GM12878 (cell line): ENCODE data around the gene DNAJC5. TPM values are rescaled to one million over a fixed set of nuclear protein-coding genes. Genes with fewer than 3 reads are reported as not detected.

Experiments used
- ATAC-seq: fragments of 200-7000 bp; cut with Tn5 transposase; 3 replicates; pipeline ENCODE4 v1.9.1; 2020; ENCODE audit warnings: mild to moderate bottlenecking, moderate library complexity
- BruUV-seq: library from RNA; stranded (reverse); fragments of 400-500 nt; replicated peaks from 2 replicates; lab custom pipeline; 2021; lab: Mats Ljungman, UMichigan
- CTCF ChIA-PET: fragments of 300-600 bp; sonication (Branson Sonifier 250); formaldehyde crosslinking; extraction: SDS; loops from one replicate; lab custom pipeline; 2021; ENCODE audit warnings: inconsistent platforms; lab: Yijun Ruan, JAX
- POLR2A ChIA-PET: fragments of 350-600 bp; formaldehyde crosslinking; extraction: SDS; loops from one replicate; lab custom pipeline; 2021; ENCODE audit warnings: inconsistent platforms; lab: Charles Lee
- RAD21 ChIA-PET: fragments of 300-600 bp; sonication (Branson Sonifier 250); formaldehyde crosslinking; loops from one replicate; lab custom pipeline; 2023; ENCODE audit warnings: antibody characterized with exemption; ENCODE audit not compliant: unreplicated experiment; lab: Charles Lee
- SMC1A ChIA-PET: fragments of 300-600 bp; sonication (Branson Sonifier 250); formaldehyde crosslinking; loops from one replicate; lab custom pipeline; 2023; ENCODE audit not compliant: unreplicated experiment, uncharacterized antibody; lab: Charles Lee
- DNase-seq: peaks from one replicate; pipeline ENCODE4 v3.0.0-alpha.2; 2011; ENCODE audit warnings: low read depth, low spot score
- FAIRE-seq: peaks from 3 replicates; lab custom pipeline; 2011; peaks lifted over from hg19 to GRCh38; lab: Jason Lieb, UNC
- H2AFZ ChIP-seq: 2 replicates; pipeline ENCODE4 v1.6.0; 2011; ENCODE audit warnings: low read depth, low read length, control low read depth; ENCODE audit not compliant: control insufficient read depth
- H3K27ac ChIP-seq: 2 replicates; pipeline ENCODE4 v1.5.1; 2011; ENCODE audit warnings: control low read depth; ENCODE audit not compliant: control insufficient read depth, insufficient read depth
- H3K27me3 ChIP-seq, 2 experiments: replicated peaks in 1 of 2; 2 replicates each; pipeline versions ENCODE4 v1.6.0 to v1.6.1; 2011; ENCODE audit warnings: low read length in 1 of 2; ENCODE audit not compliant: control insufficient read depth in 2 of 2, insufficient read depth in 2 of 2
- H3K36me3 ChIP-seq, 2 experiments: 2 replicates each; pipeline ENCODE4 v1.5.1; 2011; ENCODE audit warnings: low read length in 1 of 2; ENCODE audit not compliant: control insufficient read depth in 2 of 2, insufficient read depth in 2 of 2
- H3K4me1 ChIP-seq: 2 replicates; pipeline ENCODE4 v1.6.1; 2011; ENCODE audit warnings: mild to moderate bottlenecking, low read length, moderate library complexity, mixed read lengths; ENCODE audit not compliant: control insufficient read depth, insufficient read depth
- H3K4me2 ChIP-seq: 2 replicates; pipeline ENCODE4 v1.6.0; 2011; ENCODE audit warnings: control low read depth; ENCODE audit not compliant: control insufficient read depth, insufficient read depth
- H3K4me3 ChIP-seq: fragments of 200-600 bp; sonication (generic); 2 replicates; pipeline ENCODE4 v1.5.1; 2016
- H3K79me2 ChIP-seq: 2 replicates; pipeline ENCODE4 v1.6.0; 2011; ENCODE audit warnings: low read length; ENCODE audit not compliant: control insufficient read depth, insufficient read depth
- H3K9ac ChIP-seq: 2 replicates; pipeline ENCODE4 v1.8.0; 2011; ENCODE audit warnings: low read length, control low read depth, mixed read lengths; ENCODE audit not compliant: control insufficient read depth, insufficient read depth
- H3K9me3 ChIP-seq: replicated peaks from 3 replicates; pipeline ENCODE4 v1.5.1; 2011; ENCODE audit warnings: mild to moderate bottlenecking, low read length; ENCODE audit not compliant: control insufficient read depth, insufficient read depth
- H4K20me1 ChIP-seq: 2 replicates; pipeline ENCODE4 v1.6.0; 2011; ENCODE audit not compliant: control insufficient read depth, insufficient read depth
- ATF7 ChIP-seq: fragments of 450-650 bp; IDR thresholded peaks from 2 replicates; pipeline ENCODE4 v1.6.1; 2016; ENCODE audit warnings: low read depth, mild to moderate bottlenecking
- CREB1 ChIP-seq: IDR thresholded peaks from 2 replicates; pipeline ENCODE4 v1.6.1; 2012; ENCODE audit warnings: low read depth, mild to moderate bottlenecking, inconsistent platforms
- ESRRA ChIP-seq: IDR thresholded peaks from 2 replicates; pipeline ENCODE4 v1.6.1; 2012; ENCODE audit warnings: mild to moderate bottlenecking, low read length, improper control_type of control experiment
- KDM1A ChIP-seq: fragments of 200-600 bp; sonication (generic); IDR thresholded peaks from 2 replicates; pipeline ENCODE4 v1.6.1; 2016; ENCODE audit warnings: borderline replicate concordance
- SMC3 ChIP-seq: IDR thresholded peaks from 2 replicates; pipeline ENCODE4 v1.6.1; 2011; ENCODE audit warnings: low read length, improper control_type of control experiment, borderline replicate concordance
- ZNF207 ChIP-seq: fragments of 450-650 bp; IDR thresholded peaks from 2 replicates; pipeline ENCODE4 v1.6.1; 2014; ENCODE audit warnings: antibody characterized with exemption, mild to moderate bottlenecking, borderline replicate concordance
- WGBS: methylation state at CpG from one replicate; pipeline ENCODE4 v1.1.6; 2016; ENCODE audit warnings: low lambda C conversion rate; ENCODE audit not compliant: insufficient replicate concordance, insufficient coverage; ENCODE audit errors: missing lambda C conversion rate; 5-methylcytosine and 5-hydroxymethylcytosine counted together
- in situ Hi-C: fragments of 300-500 bp; cut with MboI; formaldehyde crosslinking; loops from 9 replicates; pipeline ENCODE4 v1.14.3; 2018; ENCODE audit warnings: mixed read lengths
- intact Hi-C: fragments of 100-400 bp; cut with micrococcal nuclease; formaldehyde crosslinking; loops from one replicate; pipeline ENCODE4 v1.14.2; 2022; ENCODE audit not compliant: unreplicated experiment
- polyA plus RNA-seq, 11 experiments: library from polyadenylated mRNA; depleted of rRNA in 4 of 11; unstranded in 6 of 11; stranded (reverse) in 5 of 11; fragments of >200 nt; fragmentation: Nextera tagmentation in 4 of 11; fragmentation: Illumina TruSeq in 1 of 11; extraction: Ambion mirVana in 4 of 11; extraction: Trizol in 1 of 11; gene quantifications; 1 replicate in 1 of 11; 2 replicates in 10 of 11; pipeline versions ENCODE4 v1.2.1 to v1.2.3, GENCODE V29; 2011 to 2016; ENCODE audit warnings: inconsistent platforms in 2 of 11, missing spikeins in 2 of 11, low read depth in 1 of 11
- total RNA-seq, 4 experiments: library from RNA; depleted of rRNA in 3 of 4; stranded (reverse); fragments of >200 nt in 3 of 4; fragmentation: Illumina TruSeq in 1 of 4; extraction: Trizol in 1 of 4; gene quantifications; 2 replicates each; pipeline versions ENCODE4 v1.2.1 to v1.2.3, GENCODE V29; 2013 to 2021
- TF ChIP-seq, protein P1 (sequence below): fragments of 450-650 bp; IDR thresholded peaks from 2 replicates; pipeline ENCODE4 v1.6.1; 2018; ENCODE audit warnings: mild to moderate bottlenecking, low read depth, moderate library complexity; ENCODE audit not compliant: partially characterized antibody
- TF ChIP-seq, protein P2 (sequence below): fragments of 150-350 bp; IDR thresholded peaks from 2 replicates; pipeline ENCODE4 v1.6.1; 2016; ENCODE audit warnings: low read depth, low read length

The DNAJC5 gene
- total and polyA plus RNA-seq, 10 of the 15 experiments (the other 5 are each of a cell fraction or from before 2014, with no cell fraction given) = 0.69 to 36.8 (median 17.0) TPM

DNA sequence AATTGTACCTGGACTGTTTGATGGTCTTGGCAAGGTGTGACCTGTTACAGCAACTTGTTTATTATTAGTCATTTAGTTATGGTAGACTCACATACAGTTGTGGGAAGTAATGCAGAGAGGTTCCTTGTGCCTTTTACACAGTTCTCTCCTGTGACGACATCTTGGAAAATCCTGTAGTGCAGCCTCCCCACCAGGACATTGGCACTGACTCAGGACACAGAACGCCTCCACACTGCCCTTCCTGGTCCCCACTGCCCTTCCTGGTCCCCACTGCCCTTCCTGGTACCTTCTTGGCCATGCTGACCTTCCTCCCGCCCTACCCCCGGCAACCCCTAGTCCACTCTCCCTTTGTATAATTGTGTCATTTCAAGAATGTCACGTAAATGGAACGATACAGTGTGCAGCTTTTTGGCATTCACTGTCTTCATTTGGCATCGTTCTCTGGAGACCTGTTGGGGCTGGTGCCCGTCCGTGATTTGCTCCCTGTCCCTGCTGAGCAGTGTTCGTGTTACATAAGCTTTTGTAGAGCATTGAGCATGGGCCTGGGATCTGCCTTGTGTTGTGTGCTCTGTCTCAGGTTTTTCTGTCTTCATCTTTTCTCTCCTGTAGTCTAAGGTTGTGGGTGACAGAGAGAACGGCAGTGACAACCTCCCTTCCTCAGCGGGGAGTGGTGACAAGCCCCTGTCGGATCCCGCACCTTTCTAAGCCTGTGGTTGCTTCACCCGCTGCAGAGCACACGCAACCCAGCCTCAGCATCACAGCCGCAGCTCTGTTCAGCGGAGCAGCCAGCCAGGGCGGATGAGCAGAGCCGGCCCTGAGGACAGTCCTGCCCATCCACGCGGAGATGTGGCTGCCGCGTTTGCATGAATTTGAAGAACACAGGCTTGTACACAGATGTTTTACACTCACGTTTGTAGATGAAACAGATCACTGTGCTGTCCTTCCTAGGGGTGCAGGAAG is 5.4 kb upstream of the DNAJC5 start:
- ATAC-seq = no peak
- no peak overlapping the region for H2AFZ ChIP-seq
- TF ChIP-seq ZNF207 = no peak
- intact Hi-C loops (no loop called here), in situ Hi-C loops (no loop called here)
- H3K27ac ChIP-seq = no peak overlapping the region
- 0 out of 2 replicates have a peak, but pooled peaks cover 1% of the 10 kb centered on the region for H3K4me1 ChIP-seq
- no peak overlapping the region for H3K4me2 ChIP-seq
- CTCF ChIA-PET = no interaction called here
- POLR2A ChIA-PET = no interaction called here
- no peaks in the 10 kb centered on the region for H3K27me3 ChIP-seq
- 96% methylated on average over 25 of the region's 25 CpGs for WGBS
- H4K20me1 ChIP-seq = 0 out of 2 replicates have a peak, but pooled peaks cover 2% of the 10 kb centered on the region
- peaks cover 12 to 20% of the 10 kb centered on the region in 2 experiments for H3K36me3 ChIP-seq
- BruUV-seq = no TSS peak
- RAD21 ChIA-PET = no interaction called here
- no peak for DNase-seq
- no peak overlapping the region for H3K9ac ChIP-seq
- FAIRE-seq = no peak
- no peak overlapping the region for H3K4me3 ChIP-seq
- no peaks in the 10 kb centered on the region for H3K9me3 ChIP-seq
- H3K79me2 ChIP-seq = 0 out of 2 replicates have a peak, but pooled peaks cover under 1% of the 10 kb centered on the region
- SMC1A ChIA-PET = no interaction called here

DNA sequence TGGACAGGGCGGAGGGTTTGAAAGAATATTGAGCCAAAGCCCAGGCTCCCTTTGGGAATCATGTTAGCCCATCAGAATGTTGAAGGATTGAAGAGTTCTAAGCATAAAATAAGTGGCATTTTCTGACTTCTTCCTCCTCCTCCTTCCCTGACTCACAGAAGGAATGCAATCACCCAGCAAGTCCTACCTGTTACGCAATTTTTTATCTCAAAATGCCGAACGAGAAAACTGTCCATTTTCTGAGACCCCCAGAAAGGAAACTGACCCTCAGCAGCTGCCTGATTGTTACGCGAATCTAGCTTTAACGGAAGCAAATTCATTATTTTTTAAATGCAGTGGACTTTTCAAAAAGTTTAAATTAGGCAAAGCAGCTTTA is 4.7 kb upstream of the DNAJC5 start:
- H3K79me2 ChIP-seq = peaks cover 2% of the 10 kb centered on the region; the same call in 1 of the 2 replicates
- 0 out of 2 replicates have a peak, but pooled peaks cover 2% of the 10 kb centered on the region for H4K20me1 ChIP-seq
- no peak overlapping the region for H3K4me3 ChIP-seq
- no peak overlapping the region for H3K27ac ChIP-seq
- no peaks in the 10 kb centered on the region for H3K27me3 ChIP-seq
- 97% methylated on average over 7 of the region's 7 CpGs for WGBS
- ChIA-PET POLR2A (no interaction called here), CTCF (no interaction called here), RAD21 (no interaction called here), SMC1A (no interaction called here)
- no peak overlapping the region for H3K4me2 ChIP-seq
- BruUV-seq = no TSS peak
- H2AFZ ChIP-seq = no peak overlapping the region
- ATAC-seq (no peak), FAIRE-seq (no peak), DNase-seq (no peak)
- H3K4me1 ChIP-seq = no peaks in the 10 kb centered on the region
- intact Hi-C loops (no loop called here), in situ Hi-C loops (no loop called here)
- no peak overlapping the region for H3K9ac ChIP-seq
- peaks cover 12 to 17% of the 10 kb centered on the region in 2 experiments for H3K36me3 ChIP-seq
- no peaks in the 10 kb centered on the region for H3K9me3 ChIP-seq
- TF ChIP-seq KDM1A (no peak), ATF7 (no peak), ESRRA (no peak), CREB1 (no peak), SMC3 (no peak)
- TF ChIP-seq, protein P1, sequence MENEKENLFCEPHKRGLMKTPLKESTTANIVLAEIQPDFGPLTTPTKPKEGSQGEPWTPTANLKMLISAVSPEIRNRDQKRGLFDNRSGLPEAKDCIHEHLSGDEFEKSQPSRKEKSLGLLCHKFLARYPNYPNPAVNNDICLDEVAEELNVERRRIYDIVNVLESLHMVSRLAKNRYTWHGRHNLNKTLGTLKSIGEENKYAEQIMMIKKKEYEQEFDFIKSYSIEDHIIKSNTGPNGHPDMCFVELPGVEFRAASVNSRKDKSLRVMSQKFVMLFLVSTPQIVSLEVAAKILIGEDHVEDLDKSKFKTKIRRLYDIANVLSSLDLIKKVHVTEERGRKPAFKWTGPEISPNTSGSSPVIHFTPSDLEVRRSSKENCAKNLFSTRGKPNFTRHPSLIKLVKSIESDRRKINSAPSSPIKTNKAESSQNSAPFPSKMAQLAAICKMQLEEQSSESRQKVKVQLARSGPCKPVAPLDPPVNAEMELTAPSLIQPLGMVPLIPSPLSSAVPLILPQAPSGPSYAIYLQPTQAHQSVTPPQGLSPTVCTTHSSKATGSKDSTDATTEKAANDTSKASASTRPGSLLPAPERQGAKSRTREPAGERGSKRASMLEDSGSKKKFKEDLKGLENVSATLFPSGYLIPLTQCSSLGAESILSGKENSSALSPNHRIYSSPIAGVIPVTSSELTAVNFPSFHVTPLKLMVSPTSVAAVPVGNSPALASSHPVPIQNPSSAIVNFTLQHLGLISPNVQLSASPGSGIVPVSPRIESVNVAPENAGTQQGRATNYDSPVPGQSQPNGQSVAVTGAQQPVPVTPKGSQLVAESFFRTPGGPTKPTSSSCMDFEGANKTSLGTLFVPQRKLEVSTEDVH = no peak
- TF ChIP-seq, protein P2, sequence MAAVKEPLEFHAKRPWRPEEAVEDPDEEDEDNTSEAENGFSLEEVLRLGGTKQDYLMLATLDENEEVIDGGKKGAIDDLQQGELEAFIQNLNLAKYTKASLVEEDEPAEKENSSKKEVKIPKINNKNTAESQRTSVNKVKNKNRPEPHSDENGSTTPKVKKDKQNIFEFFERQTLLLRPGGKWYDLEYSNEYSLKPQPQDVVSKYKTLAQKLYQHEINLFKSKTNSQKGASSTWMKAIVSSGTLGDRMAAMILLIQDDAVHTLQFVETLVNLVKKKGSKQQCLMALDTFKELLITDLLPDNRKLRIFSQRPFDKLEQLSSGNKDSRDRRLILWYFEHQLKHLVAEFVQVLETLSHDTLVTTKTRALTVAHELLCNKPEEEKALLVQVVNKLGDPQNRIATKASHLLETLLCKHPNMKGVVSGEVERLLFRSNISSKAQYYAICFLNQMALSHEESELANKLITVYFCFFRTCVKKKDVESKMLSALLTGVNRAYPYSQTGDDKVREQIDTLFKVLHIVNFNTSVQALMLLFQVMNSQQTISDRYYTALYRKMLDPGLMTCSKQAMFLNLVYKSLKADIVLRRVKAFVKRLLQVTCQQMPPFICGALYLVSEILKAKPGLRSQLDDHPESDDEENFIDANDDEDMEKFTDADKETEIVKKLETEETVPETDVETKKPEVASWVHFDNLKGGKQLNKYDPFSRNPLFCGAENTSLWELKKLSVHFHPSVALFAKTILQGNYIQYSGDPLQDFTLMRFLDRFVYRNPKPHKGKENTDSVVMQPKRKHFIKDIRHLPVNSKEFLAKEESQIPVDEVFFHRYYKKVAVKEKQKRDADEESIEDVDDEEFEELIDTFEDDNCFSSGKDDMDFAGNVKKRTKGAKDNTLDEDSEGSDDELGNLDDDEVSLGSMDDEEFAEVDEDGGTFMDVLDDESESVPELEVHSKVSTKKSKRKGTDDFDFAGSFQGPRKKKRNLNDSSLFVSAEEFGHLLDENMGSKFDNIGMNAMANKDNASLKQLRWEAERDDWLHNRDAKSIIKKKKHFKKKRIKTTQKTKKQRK = no peak
